Spleen (tissue), 11 donors: ENCODE measurements around the gene SH2D7. TPM values are rescaled to one million over a fixed set of nuclear protein-coding genes. Genes with fewer than 3 reads are reported as not detected.
A peak's percentile ranks its signal among the peaks of the same experiment; 100 is the strongest.

Experiments
- DNase-seq: peaks from one replicate; pipeline ENCODE4 v3.0.0-alpha.2; 2020
- H3K27ac ChIP-seq, 8 donors: fragments of 200-600 bp; sonication (generic) in 7 of 8; 1 replicate in 4 of 8; 2 replicates in 4 of 8; pipeline versions ENCODE4 v1.5.0 to v1.8.0; 2016 to 2021; ENCODE audit warnings: inconsistent platforms in 4 of 8, mild to moderate bottlenecking in 4 of 8, moderate library complexity in 1 of 8
- H3K27me3 ChIP-seq, 7 donors: fragments of 200-600 bp; sonication (generic) in 6 of 7; replicated peaks in 1 of 7; 1 replicate in 4 of 7; 2 replicates in 3 of 7; pipeline versions ENCODE4 v1.5.0 to v1.8.0; 2016 to 2021; ENCODE audit warnings: inconsistent platforms in 3 of 7, mild to moderate bottlenecking in 1 of 7
- H3K36me3 ChIP-seq, 6 donors: fragments of 200-600 bp; sonication (generic) in 5 of 6; 1 replicate in 4 of 6; 2 replicates in 2 of 6; pipeline versions ENCODE4 v1.5.0 to v1.8.0; 2016 to 2021; ENCODE audit warnings: inconsistent platforms in 2 of 6
- H3K4me1 ChIP-seq, 6 donors: fragments of 200-600 bp; sonication (generic) in 5 of 6; 1 replicate in 3 of 6; 2 replicates in 3 of 6; pipeline versions ENCODE4 v1.5.0 to v1.8.0; 2016 to 2021; ENCODE audit warnings: inconsistent platforms in 3 of 6
- H3K4me3 ChIP-seq, 8 donors: fragments of 200-600 bp; sonication (generic) in 7 of 8; 1 replicate in 4 of 8; 2 replicates in 4 of 8; pipeline versions ENCODE4 v1.5.0 to v1.8.0; 2016 to 2021; ENCODE audit warnings: inconsistent platforms in 4 of 8, mild to moderate bottlenecking in 4 of 8, moderate library complexity in 2 of 8
- H3K9me3 ChIP-seq, 8 donors: fragments of 200-600 bp; sonication (generic) in 7 of 8; 1 replicate in 4 of 8; 2 replicates in 4 of 8; pipeline versions ENCODE4 v1.5.0 to v1.8.0; 2016 to 2021; ENCODE audit warnings: inconsistent platforms in 4 of 8
- POLR2A ChIP-seq, 3 donors: fragments of 450-650 bp; IDR thresholded peaks; one replicate each; pipeline ENCODE4 v1.5.1; 2017; ENCODE audit warnings: antibody characterized with exemption in 3 of 3, mild to moderate bottlenecking in 1 of 3
- POLR2AphosphoS5 ChIP-seq, 3 donors: sonication (generic); formaldehyde crosslinking; IDR thresholded peaks; one replicate each; pipeline ENCODE4 v1.5.1; 2017; ENCODE audit warnings: antibody characterized with exemption in 3 of 3
- WGBS, 5 donors: extraction: QIAGEN DNeasy Blood & Tissue Kit in 3 of 5; methylation state at CpG; one replicate each; pipeline versions ENCODE4 v1.1.5 to v1.1.7; 2013 to 2018; 5-methylcytosine and 5-hydroxymethylcytosine counted together
- intact Hi-C: fragments of 100-400 bp; cut with DNase I; formaldehyde crosslinking; loops from one replicate; pipeline ENCODE4 v1.15.0; 2023; ENCODE audit warnings: low total_unique reads
- polyA plus RNA-seq, 3 donors: library from polyadenylated mRNA; stranded (reverse); fragments of 200-250 nt; gene quantifications; one replicate each; pipeline ENCODE4 v1.2.1, GENCODE V29; 2013
- total RNA-seq, 7 donors: library from RNA; depleted of rRNA in 3 of 7; stranded (reverse); fragments of >200 nt in 3 of 7; fragmentation: NEBNext Ultra II Directional in 4 of 7; extraction: Animal tissue kit (Norgen Biotek cat#: 25700) in 4 of 7; gene quantifications; one replicate each; pipeline versions ENCODE4 v1.1.0 to v1.2.1, GENCODE V29; 2016 to 2021
- TF ChIP-seq, protein P1 (sequence below), 11 experiments: fragments of 200-600 bp in 7 of 11; fragments of 450-650 bp in 4 of 11; sonication (generic) in 4 of 11; IDR thresholded peaks in 8 of 11; conservative IDR thresholded peaks in 3 of 11; 1 replicate in 7 of 11; 2 replicates in 4 of 11; pipeline versions ENCODE4 v1.4.0 to v1.8.0; 2016 to 2021; ENCODE audit warnings: antibody characterized with exemption in 11 of 11, inconsistent platforms in 4 of 11, mild to moderate bottlenecking in 1 of 11
- donor health status: healthy with polysubstance abuse.
- donor health status: DM: no; HTN: no; CAD: no; lungs with moderate emphysema.
- donor health status: DM: no; HTN: no; CAD: no.
- donor health status: Bipolar disorder and iron deficiency.
- donor health status: healthy.
- donor health status: DM: no; HTN: no; CAD: no.
- donor health status: DM: yes; HTN: yes; CAD: no.

Gene SH2D7
- total and polyA plus RNA-seq, 10 donors = not detected

DNA sequence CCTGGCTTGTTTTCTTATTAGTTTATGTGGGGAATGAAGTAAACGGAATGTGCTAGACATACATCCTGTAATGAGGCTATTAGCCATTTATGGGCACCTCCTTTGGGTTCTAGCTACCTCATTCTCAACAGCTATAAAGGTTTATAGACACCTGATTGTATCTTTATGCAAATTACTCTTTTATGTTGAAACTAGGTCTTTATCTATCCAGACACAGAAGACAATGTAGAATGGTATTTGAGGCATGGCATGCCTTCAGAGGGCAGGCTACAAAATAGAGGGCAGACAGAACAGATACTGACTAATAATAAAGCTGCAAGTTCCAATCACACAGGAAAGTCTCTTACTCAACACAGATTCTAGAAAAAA is 41.9 kb upstream of the SH2D7 start:
- intact Hi-C loops = no loop called here

DNA sequence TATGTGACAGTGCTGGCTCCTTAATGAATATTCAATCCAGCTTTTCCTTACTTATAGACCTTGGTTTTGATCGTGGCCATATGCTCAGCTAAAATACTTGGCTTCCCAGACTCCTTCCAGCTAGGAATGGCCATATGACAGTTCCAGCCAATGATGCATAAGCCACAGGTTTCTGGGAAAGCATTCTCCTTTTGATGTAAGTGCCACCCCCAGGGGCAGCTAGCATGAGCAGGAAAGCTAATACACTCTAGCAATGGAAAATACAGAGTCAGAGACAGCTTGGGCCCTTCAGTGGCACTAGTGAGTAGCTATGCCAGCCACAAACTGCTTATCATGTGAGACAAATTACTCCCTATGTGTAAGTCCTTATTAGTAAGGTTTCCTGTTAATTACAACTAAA is 41.5 kb upstream of the SH2D7 start:
- Histone ChIP-seq H3K27me3 (no peaks in the 10 kb centered on the region), H3K4me3 (peak overlapping the region in 1 of 8 donors; percentile 42), H3K36me3 (peaks cover 0 to 35% (median 7%) of the 10 kb centered on the region in 6 donors), H3K4me1 (peaks cover 79 to 100% (median 100%) of the 10 kb centered on the region in 6 donors), H3K9me3 (no peaks in the 10 kb centered on the region), H3K27ac (peak overlapping the region in 7 of 8 donors; percentile 48 to 97 (median 77))
- DNase-seq = no peak
- intact Hi-C loops = no loop called here
- no peak for TF ChIP-seq POLR2AphosphoS5 (IDR thresholded peaks at IDR 0.05)
- TF ChIP-seq, protein P1, sequence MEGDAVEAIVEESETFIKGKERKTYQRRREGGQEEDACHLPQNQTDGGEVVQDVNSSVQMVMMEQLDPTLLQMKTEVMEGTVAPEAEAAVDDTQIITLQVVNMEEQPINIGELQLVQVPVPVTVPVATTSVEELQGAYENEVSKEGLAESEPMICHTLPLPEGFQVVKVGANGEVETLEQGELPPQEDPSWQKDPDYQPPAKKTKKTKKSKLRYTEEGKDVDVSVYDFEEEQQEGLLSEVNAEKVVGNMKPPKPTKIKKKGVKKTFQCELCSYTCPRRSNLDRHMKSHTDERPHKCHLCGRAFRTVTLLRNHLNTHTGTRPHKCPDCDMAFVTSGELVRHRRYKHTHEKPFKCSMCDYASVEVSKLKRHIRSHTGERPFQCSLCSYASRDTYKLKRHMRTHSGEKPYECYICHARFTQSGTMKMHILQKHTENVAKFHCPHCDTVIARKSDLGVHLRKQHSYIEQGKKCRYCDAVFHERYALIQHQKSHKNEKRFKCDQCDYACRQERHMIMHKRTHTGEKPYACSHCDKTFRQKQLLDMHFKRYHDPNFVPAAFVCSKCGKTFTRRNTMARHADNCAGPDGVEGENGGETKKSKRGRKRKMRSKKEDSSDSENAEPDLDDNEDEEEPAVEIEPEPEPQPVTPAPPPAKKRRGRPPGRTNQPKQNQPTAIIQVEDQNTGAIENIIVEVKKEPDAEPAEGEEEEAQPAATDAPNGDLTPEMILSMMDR (IDR thresholded peaks at IDR 0.05 in 8 of 11, conservative IDR thresholded peaks at IDR 0.05 in 3 of 11) = no peak
- no peak for TF ChIP-seq POLR2A (IDR thresholded peaks at IDR 0.05)
- 63 to 77% (median 68%) methylated on average over 1 of the region's 1 CpG for WGBS, 5 donors

More for the DNA sequence above, 41.9 kb upstream of the SH2D7 start:
- Histone ChIP-seq H3K4me3 (peak overlapping the region in 1 of 8 donors; percentile 42), H3K9me3 (no peaks in the 10 kb centered on the region), H3K36me3 (peaks cover 0 to 35% (median 7%) of the 10 kb centered on the region in 6 donors), H3K27me3 (no peaks in the 10 kb centered on the region), H3K4me1 (peaks cover 79 to 100% (median 100%) of the 10 kb centered on the region in 6 donors), H3K27ac (peak overlapping the region; percentile 48 to 97 (median 75))
- TF ChIP-seq POLR2A (IDR thresholded peaks at IDR 0.05) (no peak), POLR2AphosphoS5 (IDR thresholded peaks at IDR 0.05) (no peak)
- TF ChIP-seq, protein P1 (IDR thresholded peaks at IDR 0.05 in 8 of 11, conservative IDR thresholded peaks at IDR 0.05 in 3 of 11) = no peak
- 13 to 39% (median 28%) methylated on average over 1 of the region's 1 CpG for WGBS, 5 donors
- no peak for DNase-seq

DNA sequence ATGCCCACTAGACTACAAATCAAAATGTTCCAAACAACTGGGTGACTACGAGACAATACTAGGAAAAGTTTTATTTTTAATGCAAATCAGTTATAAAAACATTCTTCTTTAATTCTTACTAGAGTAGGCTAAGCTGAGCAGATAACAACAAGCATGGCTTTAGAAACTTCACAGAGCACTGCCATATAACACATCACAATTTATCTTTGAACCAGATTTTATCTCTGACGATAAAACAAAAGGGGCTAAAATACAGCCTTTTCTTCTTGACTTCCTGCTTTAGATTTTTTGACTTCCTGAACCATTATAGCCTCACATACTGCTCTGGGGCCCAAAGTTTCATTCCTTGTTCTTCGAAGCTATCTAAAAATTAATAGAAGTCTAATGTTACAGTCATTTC is 40.8 kb upstream of the SH2D7 start:
- intact Hi-C loops = no loop called here
- TF ChIP-seq, protein P1 (IDR thresholded peaks at IDR 0.05 in 8 of 11, conservative IDR thresholded peaks at IDR 0.05 in 3 of 11) = no peak
- TF ChIP-seq POLR2A (IDR thresholded peaks at IDR 0.05) = no peak
- no peak for TF ChIP-seq POLR2AphosphoS5 (IDR thresholded peaks at IDR 0.05)

DNA sequence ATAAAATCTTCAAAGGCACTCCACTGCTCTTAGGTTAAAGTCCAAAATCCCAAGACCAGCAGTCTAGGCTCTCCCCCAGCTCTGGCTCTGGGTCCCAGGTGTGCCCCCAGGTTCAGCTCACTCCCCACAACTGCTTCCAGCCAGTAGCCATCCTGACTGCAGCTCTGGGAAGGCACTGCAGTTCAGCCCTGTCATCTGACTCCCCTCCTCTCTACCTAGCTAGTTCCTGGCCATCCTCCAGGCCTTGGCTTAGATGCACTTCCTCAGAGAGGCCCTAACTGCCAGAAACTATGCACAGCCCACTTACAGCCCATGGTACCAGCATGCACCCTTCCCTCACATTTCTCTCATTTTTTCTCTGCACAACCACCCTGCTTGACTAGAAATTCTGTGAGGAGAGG is 40.4 kb upstream of the SH2D7 start:
- Histone ChIP-seq H3K4me3 (no peak overlapping the region), H3K27ac (peak overlapping the region; percentile 36 to 97 (median 75)), H3K4me1 (peaks cover 79 to 100% (median 100%) of the 10 kb centered on the region in 6 donors), H3K9me3 (no peaks in the 10 kb centered on the region), H3K27me3 (no peaks in the 10 kb centered on the region), H3K36me3 (peaks cover 0 to 35% (median 7%) of the 10 kb centered on the region in 6 donors)
- peak in 2 of 3 donors; percentile 35 to 40 for TF ChIP-seq POLR2AphosphoS5 (IDR thresholded peaks at IDR 0.05)
- TF ChIP-seq, protein P1 (IDR thresholded peaks at IDR 0.05 in 8 of 11, conservative IDR thresholded peaks at IDR 0.05 in 3 of 11) = no peak
- intact Hi-C loops = no loop called here
- DNase-seq = no peak

More for the DNA sequence above, 40.8 kb upstream of the SH2D7 start:
- WGBS, 5 donors = 34 to 49% (median 37%) methylated on average over 3 of the region's 3 CpGs
- peak overlapping the region; percentile 36 to 97 (median 75) for H3K27ac ChIP-seq
- H3K27me3 ChIP-seq = no peaks in the 10 kb centered on the region
- peaks cover 79 to 100% (median 100%) of the 10 kb centered on the region in 6 donors for H3K4me1 ChIP-seq
- DNase-seq = no peak
- H3K4me3 ChIP-seq = no peak overlapping the region
- H3K9me3 ChIP-seq = no peaks in the 10 kb centered on the region
- H3K36me3 ChIP-seq = peaks cover 0 to 35% (median 7%) of the 10 kb centered on the region in 6 donors
